Fibroblast of lung (primary cell): ENCODE measurements around the gene NXPH1.

Experiments used
- CTCF ChIP-seq, 2 donors: IDR thresholded peaks in 1 of 2; conservative IDR thresholded peaks in 1 of 2; 1 replicate in 1 of 2; 2 replicates in 1 of 2; pipeline ENCODE4 v1.5.1; 2011 to 2012; ENCODE audit warnings: low read length in 2 of 2, control low read depth in 1 of 2, inconsistent platforms in 1 of 2, low read depth in 1 of 2, mild to moderate bottlenecking in 1 of 2
- EZH2 ChIP-seq: IDR thresholded peaks from 2 replicates; pipeline ENCODE4 v1.5.1; 2012; ENCODE audit warnings: low read length, control low read depth, mild to moderate bottlenecking; ENCODE audit errors: missing control alignments

DNA sequence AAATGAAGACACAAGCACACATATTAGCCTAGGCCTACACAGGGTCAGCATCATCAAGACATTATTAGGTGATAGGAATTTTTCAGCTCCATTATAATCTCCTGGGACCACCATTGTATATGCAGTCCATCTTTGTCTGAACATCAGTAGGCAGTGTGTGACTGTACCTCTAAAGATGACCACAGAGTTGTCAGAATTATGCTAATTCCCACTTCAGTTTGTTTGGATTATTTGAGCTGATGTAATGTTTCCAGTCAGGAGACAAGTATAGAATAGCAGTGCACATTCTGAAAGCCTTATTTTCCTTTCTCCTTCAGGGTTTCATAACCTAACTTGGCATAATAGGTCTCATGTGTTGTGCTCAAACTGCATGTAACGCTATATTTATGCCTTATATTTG, 306.4 kb downstream of the NXPH1 start:
- TF ChIP-seq CTCF (conservative IDR thresholded peaks at IDR 0.05 in 1 of 2, IDR thresholded peaks at IDR 0.05 in 1 of 2; ENCODE audit: low read depth in 1 of 2, low read length in 2 of 2) (no peak), EZH2 (no peak)
